HL-60 (cell line): Measurements from ENCODE around the gene TP53I11.

Source experiments
- POLR2AphosphoS5 ChIP-seq: IDR thresholded peaks from 2 replicates; pipeline ENCODE4 v1.6.1; 2012; ENCODE audit warnings: low read depth
- SPI1 ChIP-seq: IDR thresholded peaks from 2 replicates; pipeline ENCODE4 v1.6.1; 2012; ENCODE audit warnings: low read depth, mild to moderate bottlenecking, borderline replicate concordance
- TF ChIP-seq, protein P1 (sequence below): IDR thresholded peaks from one replicate; pipeline ENCODE4 v1.5.1; 2011; ENCODE audit warnings: low read length, control low read depth, inconsistent platforms; ENCODE audit not compliant: insufficient read depth

DNA sequence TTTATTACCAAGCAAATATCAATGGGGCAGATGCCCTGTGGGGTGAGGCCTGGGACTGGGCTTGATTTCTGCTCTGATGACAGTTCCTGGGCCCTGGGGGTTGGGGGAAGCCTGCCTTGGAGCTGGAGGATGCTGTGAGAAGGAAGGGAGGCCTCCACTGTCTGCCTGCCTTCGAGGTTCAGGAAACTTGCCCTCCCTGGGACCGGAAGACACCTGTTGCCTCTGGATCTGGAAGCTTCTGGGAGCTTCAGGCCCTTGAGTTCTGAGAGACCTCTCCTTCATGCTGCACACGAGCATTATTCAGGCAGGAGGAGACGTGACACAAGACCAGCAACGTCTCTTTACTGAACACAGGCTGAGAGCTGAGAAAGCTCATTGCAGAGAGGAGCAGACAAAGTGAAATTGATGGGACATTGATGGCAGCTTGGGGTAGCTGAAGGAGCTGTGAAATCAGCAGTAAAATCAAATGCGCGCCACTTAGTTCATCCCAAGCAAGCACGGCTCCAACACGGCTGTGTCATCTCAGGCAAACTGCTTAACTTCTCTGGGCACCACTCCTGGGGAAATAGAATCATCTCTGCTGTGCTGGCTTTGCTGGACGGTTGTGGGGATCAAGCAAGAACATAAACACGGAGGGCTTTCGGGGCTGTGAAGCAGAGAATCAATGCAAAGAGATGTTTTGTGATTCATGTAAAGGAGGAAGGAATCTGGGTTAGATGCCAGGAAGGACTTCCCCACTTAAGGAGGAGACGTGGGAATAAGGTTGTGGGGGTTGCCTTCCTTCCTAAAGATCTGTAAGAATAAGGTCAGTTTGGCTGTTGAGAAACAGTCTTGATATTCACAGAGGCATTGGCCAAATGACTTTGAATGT lies 64.5 kb downstream of the TP53I11 start:
- TF ChIP-seq, protein P1, sequence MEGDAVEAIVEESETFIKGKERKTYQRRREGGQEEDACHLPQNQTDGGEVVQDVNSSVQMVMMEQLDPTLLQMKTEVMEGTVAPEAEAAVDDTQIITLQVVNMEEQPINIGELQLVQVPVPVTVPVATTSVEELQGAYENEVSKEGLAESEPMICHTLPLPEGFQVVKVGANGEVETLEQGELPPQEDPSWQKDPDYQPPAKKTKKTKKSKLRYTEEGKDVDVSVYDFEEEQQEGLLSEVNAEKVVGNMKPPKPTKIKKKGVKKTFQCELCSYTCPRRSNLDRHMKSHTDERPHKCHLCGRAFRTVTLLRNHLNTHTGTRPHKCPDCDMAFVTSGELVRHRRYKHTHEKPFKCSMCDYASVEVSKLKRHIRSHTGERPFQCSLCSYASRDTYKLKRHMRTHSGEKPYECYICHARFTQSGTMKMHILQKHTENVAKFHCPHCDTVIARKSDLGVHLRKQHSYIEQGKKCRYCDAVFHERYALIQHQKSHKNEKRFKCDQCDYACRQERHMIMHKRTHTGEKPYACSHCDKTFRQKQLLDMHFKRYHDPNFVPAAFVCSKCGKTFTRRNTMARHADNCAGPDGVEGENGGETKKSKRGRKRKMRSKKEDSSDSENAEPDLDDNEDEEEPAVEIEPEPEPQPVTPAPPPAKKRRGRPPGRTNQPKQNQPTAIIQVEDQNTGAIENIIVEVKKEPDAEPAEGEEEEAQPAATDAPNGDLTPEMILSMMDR, result no peak
- TF ChIP-seq SPI1 (no peak), POLR2AphosphoS5 (no peak)
